ENCODE results near the gene PIM1. TPM values are rescaled to one million over a fixed set of nuclear protein-coding genes. Genes with fewer than 3 reads are reported as not detected.

PIM1 gene
- total RNA-seq, 1 experiment from 2014 or later, result 47.5 TPM

- Histone ChIP-seq H3K27ac (ENCODE audit: insufficient read length, low read depth, low read length) (no peak overlapping the region), H3K56ac (ENCODE audit: insufficient read length, low read depth, low read length) (no peak overlapping the region), H4K91ac (ENCODE audit: insufficient read length, low read depth, low read length) (no peak overlapping the region), H3K9me3 (ENCODE audit: control insufficient read depth, low read depth, low read length) (no peaks in the 10 kb centered on the region), H3K9ac (ENCODE audit: extremely low read depth, insufficient read length, low read length) (no peak overlapping the region), H2AK5ac (ENCODE audit: insufficient read length, low read length) (no peak overlapping the region), H3K23ac (ENCODE audit: insufficient read length, low read depth, low read length) (no peak overlapping the region), H2BK15ac (ENCODE audit: low read depth, low read length) (no peak overlapping the region), H2BK120ac (ENCODE audit: low read depth, low read length, poor library complexity, severe bottlenecking) (no peak overlapping the region), H4K20me1 (ENCODE audit: control insufficient read depth, insufficient read depth, insufficient read length) (no peaks in the 10 kb centered on the region), H4K5ac (ENCODE audit: insufficient read length, low read depth, low read length) (no peak overlapping the region), H3K14ac (ENCODE audit: insufficient read depth, low read length) (no peak overlapping the region), H3K18ac (ENCODE audit: insufficient read length, low read depth, low read length) (no peak overlapping the region), H2BK20ac (ENCODE audit: low read depth, low read length, poor library complexity, severe bottlenecking) (no peak overlapping the region), H2BK12ac (ENCODE audit: insufficient read length, low read depth, low read length) (no peak overlapping the region), H3K4me2 (ENCODE audit: insufficient read depth, insufficient read length, low read length) (no peak overlapping the region), H4K8ac (replicated peaks; ENCODE audit: insufficient read length, low read depth, low read length) (no peak overlapping the region), H3K23me2 (ENCODE audit: insufficient read length, low read depth, low read length, poor library complexity, severe bottlenecking) (no peaks in the 10 kb centered on the region), H2BK5ac (ENCODE audit: insufficient read length, low read length) (no peak overlapping the region), H3K27me3 (ENCODE audit: insufficient read depth, low read length) (no peaks in the 10 kb centered on the region), H2AFZ (ENCODE audit: low read length) (no peak overlapping the region), H3K79me2 (ENCODE audit: insufficient read depth, low read length) (no peaks in the 10 kb centered on the region), H3T11ph (ENCODE audit: low read length) (no peak overlapping the region), H3K4me1 (ENCODE audit: insufficient read depth, low read length) (peaks cover under 1% of the 10 kb centered on the region; the same call in 1 of the 2 replicates), H3K79me1 (ENCODE audit: insufficient read depth, low read depth, low read length, poor library complexity, severe bottlenecking) (no peaks in the 10 kb centered on the region), H3K4ac (ENCODE audit: low read depth, low read length) (no peak overlapping the region)
- H3K36me3 Mint-ChIP-seq (ENCODE audit: insufficient read depth in 1 of 3, low read depth in 3 of 3), result no peaks in the 10 kb centered on the region; a peak in 1 of 7 replicates
- H3K4me1 Mint-ChIP-seq, result peaks cover 6 to 9% of the 10 kb centered on the region in 2 experiments; a peak in 3 of 4 replicates
- no peak for TF ChIP-seq CTCF (conservative IDR thresholded peaks at IDR 0.05)
- DNase-seq, result no peak
- no peak overlapping the region; a peak in 2 of 7 replicates for H3K27ac Mint-ChIP-seq
- no peaks in the 10 kb centered on the region for H3K9me3 Mint-ChIP-seq
- no peaks in the 10 kb centered on the region for H3K27me3 Mint-ChIP-seq (ENCODE audit: low read depth)
- no peak overlapping the region for H3K4me3 Mint-ChIP-seq
Measured at GRCh38 chr6:37149745-37150144, 20.2 kb upstream of the PIM1 start.
